HUES48 (cell line): Measurements from ENCODE around the gene LAYN.

Experiments used
- H3K27ac ChIP-seq: one replicate; pipeline ENCODE4 v1.7.0; 2013; ENCODE audit warnings: low read depth, low read length, inconsistent platforms
- H3K27me3 ChIP-seq: 2 replicates; pipeline ENCODE4 v1.6.1; 2013; ENCODE audit warnings: mild to moderate bottlenecking, low read length; ENCODE audit not compliant: control insufficient read depth, insufficient read depth
- H3K36me3 ChIP-seq: 2 replicates; pipeline ENCODE4 v1.6.1; 2013; ENCODE audit warnings: low read length; ENCODE audit not compliant: control insufficient read depth, insufficient read depth
- H3K4me1 ChIP-seq: 2 replicates; pipeline ENCODE4 v1.6.1; 2013; ENCODE audit warnings: mild to moderate bottlenecking, low read length; ENCODE audit not compliant: control insufficient read depth, insufficient read depth
- H3K4me3 ChIP-seq: 2 replicates; pipeline ENCODE4 v1.5.1; 2013; ENCODE audit warnings: mild to moderate bottlenecking, low read depth, low read length
- H3K9ac ChIP-seq: 2 replicates; pipeline ENCODE4 v1.6.1; 2013; ENCODE audit warnings: mild to moderate bottlenecking, low read depth, low read length, moderate library complexity
- H3K9me3 ChIP-seq: 2 replicates; pipeline ENCODE4 v1.6.1; 2013; ENCODE audit warnings: low read length; ENCODE audit not compliant: control insufficient read depth, insufficient read depth

The LAYN gene

DNA sequence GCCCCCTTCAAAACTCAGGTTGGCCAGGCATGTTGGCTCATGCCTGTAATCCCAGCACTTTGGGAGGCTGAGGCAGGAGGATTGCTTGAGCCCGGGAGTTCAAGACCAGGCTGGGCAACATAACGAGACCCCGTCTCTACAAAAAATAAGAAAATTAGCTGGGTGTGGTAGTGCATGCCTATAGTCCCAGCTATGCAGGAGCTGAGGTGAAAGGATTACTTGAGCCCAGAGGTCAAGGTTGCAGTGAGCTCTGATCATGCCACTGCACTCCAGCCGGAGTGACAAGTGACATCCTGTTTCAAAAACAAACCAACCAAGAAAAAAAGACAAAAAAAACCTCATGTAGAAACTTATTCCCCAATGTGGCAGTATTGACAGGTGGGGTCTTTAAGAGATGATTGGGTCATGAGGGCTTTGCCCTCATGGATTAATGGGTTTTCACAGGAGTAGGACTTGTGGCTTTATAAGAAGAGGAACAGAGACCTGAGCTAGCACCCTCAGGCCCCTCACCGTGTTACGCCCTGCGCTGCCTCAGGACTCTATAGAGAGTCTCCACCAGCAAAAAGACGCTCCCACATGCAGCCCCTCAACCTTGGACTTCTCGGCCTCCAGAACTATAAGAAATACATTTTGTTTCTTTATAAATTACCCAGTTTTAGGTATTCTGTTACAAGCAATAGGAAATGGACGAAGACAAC, 22.3 kb downstream of the LAYN start:
- H3K9ac ChIP-seq, result no peak overlapping the region
- H3K9me3 ChIP-seq, result no peaks in the 10 kb centered on the region
- H3K4me1 ChIP-seq, result peaks cover 34% of the 10 kb centered on the region
- no peak overlapping the region for H3K4me3 ChIP-seq
- H3K27me3 ChIP-seq, result no peaks in the 10 kb centered on the region
- H3K27ac ChIP-seq, result peak overlapping the region; percentile 71
- no peaks in the 10 kb centered on the region for H3K36me3 ChIP-seq

DNA sequence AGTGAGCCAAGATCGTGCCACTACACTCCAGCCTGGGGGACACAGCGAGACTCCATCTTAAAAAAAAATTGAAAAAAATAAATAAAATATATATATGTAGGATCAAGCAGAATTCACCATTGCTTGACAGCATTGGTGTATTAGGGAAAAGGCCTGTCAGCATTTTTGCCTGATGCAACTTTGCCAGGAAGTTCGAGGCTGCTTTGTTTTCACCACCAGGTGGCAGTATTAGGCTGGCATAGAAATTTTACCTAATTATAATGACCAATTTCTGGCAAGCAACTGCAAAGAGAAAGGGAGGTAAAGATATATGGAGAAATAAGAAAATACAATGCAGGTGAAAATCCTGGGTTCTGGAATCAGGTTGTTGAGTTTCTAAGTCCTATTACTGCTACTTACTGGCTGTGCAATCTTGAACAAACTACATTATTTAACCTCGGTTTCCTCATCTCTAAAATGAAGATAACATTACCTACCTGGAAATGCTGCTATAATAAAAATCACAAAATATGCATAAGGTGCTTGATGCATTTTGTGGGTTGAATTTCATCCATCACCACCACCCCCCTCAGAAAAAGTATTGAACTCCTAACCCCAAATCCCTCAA, 24.7 kb downstream of the LAYN start:
- Histone ChIP-seq H3K27ac (no peak overlapping the region), H3K9ac (no peak overlapping the region), H3K36me3 (no peaks in the 10 kb centered on the region), H3K4me3 (no peak overlapping the region), H3K4me1 (peaks cover 34% of the 10 kb centered on the region), H3K9me3 (no peaks in the 10 kb centered on the region), H3K27me3 (no peaks in the 10 kb centered on the region)

DNA sequence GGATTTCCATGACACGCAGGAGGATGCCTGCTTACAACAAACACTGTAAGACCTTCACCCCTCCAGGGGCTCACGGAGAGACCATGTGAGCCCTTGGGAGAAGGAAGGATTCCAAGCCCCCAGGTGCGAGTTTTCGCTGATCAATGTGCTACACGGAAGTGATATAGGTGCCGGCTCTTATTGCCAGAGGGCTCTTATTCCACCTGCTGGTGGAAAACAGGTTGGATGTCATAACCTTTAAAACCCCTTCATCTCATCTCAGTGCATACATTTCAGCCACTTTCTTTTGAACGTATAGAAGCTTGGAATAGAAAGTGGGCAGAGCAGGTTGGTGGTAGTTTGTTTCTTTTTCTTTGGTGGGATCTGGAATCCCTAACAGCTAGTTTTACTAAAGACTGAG, 25.8 kb downstream of the LAYN start:
- no peaks in the 10 kb centered on the region for H3K9me3 ChIP-seq
- H3K4me1 ChIP-seq, result peaks cover 30% of the 10 kb centered on the region
- no peaks in the 10 kb centered on the region for H3K27me3 ChIP-seq
- H3K9ac ChIP-seq, result no peak overlapping the region
- no peak overlapping the region for H3K4me3 ChIP-seq
- no peaks in the 10 kb centered on the region for H3K36me3 ChIP-seq
- no peak overlapping the region for H3K27ac ChIP-seq

DNA sequence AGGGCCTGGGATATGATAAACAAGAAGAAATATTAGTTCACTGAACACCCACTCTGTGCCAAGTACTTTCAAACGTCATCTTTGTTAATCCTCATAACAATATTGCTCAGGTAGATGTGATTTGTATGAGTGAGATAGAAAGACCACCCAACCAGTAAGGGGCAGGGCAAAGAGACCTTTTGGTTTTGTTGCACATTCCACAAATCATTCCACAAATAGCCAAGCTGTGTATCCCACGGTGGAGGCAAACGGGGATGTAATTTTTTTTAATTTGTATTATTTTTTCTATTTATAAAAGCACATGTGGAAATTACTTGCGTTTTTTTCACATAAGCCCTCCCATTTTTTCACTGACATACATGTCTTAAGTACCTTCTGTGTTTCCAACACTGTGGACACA, 29.0 kb downstream of the LAYN start:
- Histone ChIP-seq H3K27me3 (no peaks in the 10 kb centered on the region), H3K27ac (no peak overlapping the region), H3K4me1 (peaks cover 9% of the 10 kb centered on the region), H3K36me3 (no peaks in the 10 kb centered on the region), H3K4me3 (no peak overlapping the region), H3K9me3 (no peaks in the 10 kb centered on the region), H3K9ac (no peak overlapping the region)

DNA sequence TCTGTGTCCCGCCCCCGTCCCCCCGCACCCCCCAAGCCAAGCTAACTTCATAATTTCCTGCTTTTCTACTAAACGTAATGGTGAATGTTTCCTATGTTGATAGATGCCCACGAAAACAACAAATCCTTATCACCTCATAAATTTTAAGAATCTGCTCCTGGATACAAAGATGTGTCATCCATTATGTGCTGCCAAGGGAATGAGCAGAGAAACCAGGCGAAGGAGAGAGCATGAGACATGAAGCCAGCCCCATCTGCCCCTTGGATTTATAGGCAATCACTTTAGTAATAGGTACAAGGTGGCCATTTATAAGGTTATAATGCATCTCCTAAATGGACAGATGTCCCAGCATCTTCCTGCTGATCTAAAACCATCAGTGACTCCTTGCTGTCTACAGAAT, 30.3 kb downstream of the LAYN start:
- H3K27me3 ChIP-seq, result no peaks in the 10 kb centered on the region
- peaks cover 12% of the 10 kb centered on the region for H3K4me1 ChIP-seq
- H3K9ac ChIP-seq, result no peak overlapping the region
- no peak overlapping the region for H3K27ac ChIP-seq
- no peaks in the 10 kb centered on the region for H3K9me3 ChIP-seq
- no peaks in the 10 kb centered on the region for H3K36me3 ChIP-seq
- H3K4me3 ChIP-seq, result no peak overlapping the region

DNA sequence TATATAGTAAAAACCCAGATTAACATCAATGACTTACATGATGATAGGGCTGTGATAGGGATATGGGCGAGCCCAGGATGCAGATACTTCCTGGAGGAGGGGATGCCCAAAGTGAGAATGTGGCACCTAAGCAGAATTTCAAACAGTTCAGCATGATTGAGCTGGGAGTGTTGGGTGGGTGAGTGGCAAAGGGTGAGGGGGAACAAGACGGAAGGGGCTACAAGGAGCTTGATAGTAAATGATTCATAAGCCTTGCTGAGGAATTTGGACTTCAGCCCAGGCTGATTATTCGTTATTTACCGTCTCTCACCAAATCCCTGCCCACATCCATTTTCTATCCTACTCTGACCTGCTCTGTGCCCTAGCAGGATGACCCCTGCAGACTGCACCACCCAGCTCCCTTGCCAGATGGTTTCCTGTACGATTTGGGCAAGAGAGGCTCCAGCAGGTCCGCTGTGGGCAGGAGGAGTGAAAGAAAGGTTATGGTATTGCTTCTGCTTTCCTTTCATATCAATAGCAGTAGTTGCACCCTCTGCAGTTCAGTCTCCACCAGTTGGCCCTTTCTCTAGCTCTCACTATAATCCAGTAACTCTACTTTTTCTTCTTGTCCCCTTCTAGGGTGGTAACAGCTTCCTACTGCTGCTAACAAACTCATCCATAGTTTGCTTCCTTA, 31.4 kb downstream of the LAYN start:
- peaks cover 3% of the 10 kb centered on the region for H3K4me1 ChIP-seq
- no peak overlapping the region for H3K27ac ChIP-seq
- H3K27me3 ChIP-seq, result no peaks in the 10 kb centered on the region
- no peak overlapping the region for H3K4me3 ChIP-seq
- H3K36me3 ChIP-seq, result no peaks in the 10 kb centered on the region
- H3K9me3 ChIP-seq, result no peaks in the 10 kb centered on the region
- H3K9ac ChIP-seq, result no peak overlapping the region

DNA sequence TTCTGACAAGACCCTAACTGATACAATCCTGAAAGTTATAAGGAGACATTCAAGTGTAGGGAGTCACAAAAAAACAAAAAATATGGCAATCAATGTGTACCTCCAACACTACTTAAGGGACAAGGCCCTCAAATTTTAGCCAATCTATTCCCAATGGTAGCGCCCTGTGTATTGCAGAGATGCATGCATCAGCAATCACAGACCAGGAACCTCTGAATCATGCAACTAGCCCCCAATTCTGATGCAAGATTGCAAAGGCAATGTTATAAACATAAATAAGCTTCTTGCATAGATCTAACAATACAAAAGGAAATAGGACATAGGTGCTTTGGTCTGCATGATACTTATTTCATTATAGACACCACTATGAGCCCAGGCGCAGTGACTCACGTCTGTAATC, 32.1 kb downstream of the LAYN start:
- no peak overlapping the region for H3K4me3 ChIP-seq
- no peaks in the 10 kb centered on the region for H3K27me3 ChIP-seq
- no peaks in the 10 kb centered on the region for H3K9me3 ChIP-seq
- H3K9ac ChIP-seq, result no peak overlapping the region
- peaks cover 3% of the 10 kb centered on the region for H3K4me1 ChIP-seq
- H3K36me3 ChIP-seq, result no peaks in the 10 kb centered on the region
- no peak overlapping the region for H3K27ac ChIP-seq

DNA sequence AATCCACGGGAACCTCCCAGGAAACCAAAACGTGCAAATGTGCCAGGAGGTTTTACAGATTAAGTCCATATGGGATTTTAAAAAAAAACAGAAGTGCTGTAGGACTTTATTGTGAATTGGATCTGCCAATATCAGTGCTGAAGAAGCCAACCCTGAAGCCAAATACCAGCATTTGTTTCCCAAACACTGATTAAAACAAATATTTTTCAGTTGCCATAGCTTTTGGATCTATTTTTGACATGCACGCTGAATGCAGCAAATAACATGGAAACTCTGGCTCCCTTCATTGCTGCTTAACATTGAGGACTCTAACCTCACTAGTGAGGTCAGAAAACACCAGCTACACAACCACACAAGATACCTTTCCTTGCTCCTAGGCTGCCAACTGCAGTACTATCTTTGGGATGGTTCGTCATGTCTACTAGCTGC, 33.3 kb downstream of the LAYN start:
- H3K27me3 ChIP-seq, result no peaks in the 10 kb centered on the region
- H3K9me3 ChIP-seq, result no peaks in the 10 kb centered on the region
- peaks cover 3% of the 10 kb centered on the region for H3K4me1 ChIP-seq
- no peak overlapping the region for H3K4me3 ChIP-seq
- no peaks in the 10 kb centered on the region for H3K36me3 ChIP-seq
- no peak overlapping the region for H3K27ac ChIP-seq
- H3K9ac ChIP-seq, result no peak overlapping the region

DNA sequence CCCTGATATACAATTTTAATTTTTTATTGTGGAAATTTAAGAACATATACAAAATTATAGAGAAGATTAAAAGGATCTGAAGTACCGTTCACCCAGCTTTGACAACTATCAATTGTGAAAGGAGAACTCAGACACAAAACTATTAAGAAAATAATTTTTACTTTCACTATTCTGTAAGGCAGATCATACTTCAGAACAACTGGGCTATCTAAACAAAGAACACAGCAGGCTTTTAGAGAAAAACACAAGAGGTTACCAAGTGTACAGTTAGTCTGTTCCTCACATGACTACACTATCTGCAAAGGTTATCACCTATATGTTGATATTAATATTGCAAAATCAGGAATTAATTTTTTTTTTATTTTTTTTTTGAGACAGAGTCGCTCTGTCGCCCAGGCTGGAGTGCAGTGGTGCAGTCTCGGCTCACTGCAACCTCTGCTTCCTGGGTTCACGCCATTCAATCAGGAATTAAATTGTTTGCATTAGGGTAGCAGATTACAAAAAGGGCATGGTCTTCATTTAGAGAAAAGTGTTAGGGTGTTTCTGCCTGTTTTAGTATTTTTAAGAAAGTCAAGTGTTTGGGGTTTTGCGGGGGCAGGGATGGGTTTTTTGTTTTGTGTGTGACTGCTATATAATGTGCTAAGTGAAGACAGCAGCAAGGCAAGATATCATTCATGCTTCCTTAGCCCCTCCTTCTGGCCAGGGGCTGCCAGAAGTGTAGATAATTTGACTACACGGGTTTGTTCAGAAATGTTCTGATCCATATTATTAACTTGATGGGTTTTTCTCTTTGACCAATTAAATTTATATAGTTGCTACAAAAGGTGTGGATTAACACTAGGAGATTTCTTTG, 34.1 kb downstream of the LAYN start:
- peaks cover 3% of the 10 kb centered on the region for H3K4me1 ChIP-seq
- no peak overlapping the region for H3K4me3 ChIP-seq
- H3K9ac ChIP-seq, result no peak overlapping the region
- H3K36me3 ChIP-seq, result no peaks in the 10 kb centered on the region
- H3K27ac ChIP-seq, result no peak overlapping the region
- no peaks in the 10 kb centered on the region for H3K27me3 ChIP-seq
- H3K9me3 ChIP-seq, result no peaks in the 10 kb centered on the region

DNA sequence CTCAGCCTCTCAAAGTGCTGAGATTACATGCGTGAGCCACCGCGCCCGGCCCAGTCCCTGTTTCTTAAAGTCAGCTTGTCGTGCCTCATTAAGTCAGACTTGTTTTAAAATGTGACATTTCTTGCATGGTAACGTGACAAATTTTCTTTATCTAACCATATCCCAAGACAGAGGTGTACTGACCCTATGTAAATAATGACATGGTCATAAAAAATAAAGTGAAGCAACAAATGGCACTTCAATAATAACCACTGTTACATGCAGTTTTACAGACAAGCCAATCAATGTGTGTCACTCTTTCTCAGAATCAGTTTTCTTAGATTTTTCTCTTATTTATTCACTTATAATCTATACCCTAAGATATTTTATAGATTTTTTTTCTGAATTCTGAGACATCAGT, 35.2 kb downstream of the LAYN start:
- H3K9me3 ChIP-seq, result no peaks in the 10 kb centered on the region
- no peaks in the 10 kb centered on the region for H3K27me3 ChIP-seq
- no peaks in the 10 kb centered on the region for H3K36me3 ChIP-seq
- H3K27ac ChIP-seq, result no peak overlapping the region
- peaks cover 3% of the 10 kb centered on the region for H3K4me1 ChIP-seq
- H3K4me3 ChIP-seq, result no peak overlapping the region
- no peak overlapping the region for H3K9ac ChIP-seq
